Thymus (tissue), 11 donors: ENCODE measurements around the gene MFAP3L. TPM values are rescaled to one million over a fixed set of nuclear protein-coding genes. Genes with fewer than 3 reads are reported as not detected.

Experiments used
- DNase-seq, 9 donors: peaks; one replicate each; pipeline ENCODE4 v3.0.0-alpha.2; 2013; ENCODE audit warnings: low spot score in 9 of 9, low read depth in 6 of 9, missing footprints in 1 of 9
- H3K27ac ChIP-seq, 2 donors: one replicate each; pipeline ENCODE4 v1.5.1; 2013; ENCODE audit warnings: control low read depth in 1 of 2, low read depth in 1 of 2, low read length in 1 of 2, mild to moderate bottlenecking in 1 of 2, moderate library complexity in 1 of 2
- H3K27me3 ChIP-seq, 2 donors: one replicate each; pipeline ENCODE4 v1.5.1; 2013; ENCODE audit warnings: low read length in 1 of 2; ENCODE audit not compliant: control insufficient read depth in 2 of 2, insufficient read depth in 1 of 2
- H3K36me3 ChIP-seq, 2 donors: one replicate each; pipeline ENCODE4 v1.5.1; 2013; ENCODE audit warnings: low read length in 1 of 2, mild to moderate bottlenecking in 1 of 2, moderate library complexity in 1 of 2; ENCODE audit not compliant: control insufficient read depth in 2 of 2, insufficient read depth in 2 of 2
- H3K4me1 ChIP-seq, 2 donors: one replicate each; pipeline ENCODE4 v1.5.1; 2013; ENCODE audit warnings: low read length in 2 of 2; ENCODE audit not compliant: control insufficient read depth in 2 of 2, insufficient read depth in 2 of 2
- H3K4me3 ChIP-seq, 2 donors: one replicate each; pipeline ENCODE4 v1.5.1; 2013; ENCODE audit warnings: low read length in 2 of 2, control low read depth in 1 of 2, mild to moderate bottlenecking in 1 of 2
- H3K9me3 ChIP-seq, 2 donors: one replicate each; pipeline ENCODE4 v1.5.1; 2013; ENCODE audit warnings: low read length in 1 of 2, mild to moderate bottlenecking in 1 of 2; ENCODE audit not compliant: control insufficient read depth in 2 of 2, insufficient read depth in 1 of 2
- WGBS: extraction: QIAGEN DNeasy Blood & Tissue Kit; methylation state at CpG from one replicate; pipeline ENCODE4 v1.1.7; 2013; 5-methylcytosine and 5-hydroxymethylcytosine counted together
- polyA plus RNA-seq: library from polyadenylated mRNA; stranded (reverse); fragments of 200-250 nt; gene quantifications from one replicate; pipeline ENCODE4 v1.2.3, GENCODE V29; 2013
- total RNA-seq: library from RNA; stranded (reverse); fragments of 120-200 nt; gene quantifications from one replicate; pipeline ENCODE4 v1.2.4, GENCODE V29; 2013
- donor health status: healthy.

Gene MFAP3L
- total and polyA plus RNA-seq, 2 donors, result 0.80 to 1.5 TPM

DNA sequence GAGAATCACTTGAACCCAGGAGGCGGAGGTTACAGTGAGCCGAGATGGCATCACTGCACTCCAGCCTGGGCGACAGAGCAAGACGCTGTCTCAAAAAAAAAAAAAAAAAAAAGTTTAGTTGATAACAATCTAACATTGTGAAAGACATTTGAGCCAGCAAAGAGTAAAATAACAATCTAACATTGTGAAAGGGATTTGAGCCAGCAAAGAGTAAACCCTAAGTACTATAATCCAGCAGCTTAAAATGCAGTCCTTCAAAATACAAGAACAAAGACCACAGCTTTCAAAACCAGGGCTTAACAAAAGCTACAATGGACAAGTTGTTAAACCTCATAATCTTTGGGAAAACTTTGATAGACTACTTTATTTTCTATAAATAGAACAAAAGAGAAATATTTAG, 16.9 kb downstream of the MFAP3L start:
- 97% methylated on average over 4 of the region's 4 CpGs for WGBS
- Histone ChIP-seq H3K27ac (no peak overlapping the region), H3K27me3 (no peaks in the 10 kb centered on the region), H3K4me3 (no peak overlapping the region), H3K4me1 (no peaks in the 10 kb centered on the region), H3K9me3 (no peaks in the 10 kb centered on the region), H3K36me3 (no peaks in the 10 kb centered on the region)
- DNase-seq, result no peak

DNA sequence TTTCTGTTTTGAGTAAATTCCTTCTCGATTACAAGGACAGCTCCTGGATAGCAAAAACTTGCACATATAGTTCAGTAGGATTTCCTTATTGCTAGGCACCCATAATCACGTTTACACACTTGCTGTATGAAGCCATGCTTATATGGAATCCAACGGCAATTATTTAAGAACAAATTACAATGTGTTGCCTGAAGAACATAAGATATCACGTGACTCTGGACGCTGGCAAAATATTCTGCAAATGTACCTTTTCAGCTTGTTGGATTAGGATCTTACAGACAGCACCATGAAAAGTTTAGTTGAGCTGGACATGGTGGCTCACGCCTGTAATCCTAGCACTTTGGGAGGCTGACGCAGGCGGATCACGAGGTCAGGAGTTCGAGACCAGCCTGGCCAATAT, 17.4 kb downstream of the MFAP3L start:
- no peak overlapping the region for H3K27ac ChIP-seq
- no peak for DNase-seq
- 89% methylated on average over 10 of the region's 10 CpGs for WGBS
- H3K9me3 ChIP-seq, result no peaks in the 10 kb centered on the region
- no peaks in the 10 kb centered on the region for H3K36me3 ChIP-seq
- H3K4me1 ChIP-seq, result no peaks in the 10 kb centered on the region
- H3K27me3 ChIP-seq, result no peaks in the 10 kb centered on the region
- no peak overlapping the region for H3K4me3 ChIP-seq

DNA sequence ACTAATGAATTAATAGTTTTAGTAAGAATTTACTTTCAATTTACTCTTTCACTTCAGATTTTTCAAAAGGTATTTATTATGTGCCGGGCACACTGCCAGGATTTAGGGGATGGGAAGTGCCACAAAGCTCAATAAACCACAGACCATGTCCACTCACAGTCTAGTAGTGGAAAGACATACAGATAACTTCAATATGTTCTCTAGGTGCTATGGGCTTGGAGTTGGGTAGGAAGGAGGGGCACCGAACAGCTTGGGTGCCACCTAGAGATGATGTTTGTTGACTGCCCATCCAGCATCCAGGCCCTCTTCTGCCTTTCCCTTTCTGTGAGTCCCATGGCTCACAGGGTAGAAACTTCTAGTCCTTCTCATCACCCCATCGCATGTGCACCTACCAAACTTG, 17.8 kb downstream of the MFAP3L start:
- WGBS, result 36% methylated on average over 3 of the region's 3 CpGs
- Histone ChIP-seq H3K36me3 (no peaks in the 10 kb centered on the region), H3K27me3 (no peaks in the 10 kb centered on the region), H3K27ac (no peak overlapping the region), H3K4me1 (no peaks in the 10 kb centered on the region), H3K9me3 (no peaks in the 10 kb centered on the region), H3K4me3 (no peak overlapping the region)
- DNase-seq, result no peak

DNA sequence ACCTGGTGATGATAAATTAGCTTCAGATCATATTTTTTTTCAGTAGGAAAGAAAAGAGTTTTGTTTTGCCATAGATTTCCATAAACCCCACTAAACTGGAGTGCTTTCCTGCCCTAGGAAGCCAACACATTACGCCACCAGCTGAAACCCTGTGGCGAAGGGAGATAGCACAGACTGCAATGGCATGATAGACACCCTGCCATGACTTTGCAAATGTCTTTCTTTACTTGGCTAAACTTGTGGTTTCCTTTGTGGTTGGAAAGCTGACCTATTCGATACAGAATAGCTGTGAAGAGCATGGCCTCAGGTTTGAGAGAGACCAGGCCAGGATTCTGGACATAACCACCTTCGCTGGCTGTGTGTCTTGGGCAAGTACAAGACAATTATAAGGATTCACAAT, 19.1 kb downstream of the MFAP3L start:
- WGBS, result 71% methylated on average over 4 of the region's 4 CpGs
- DNase-seq, result no peak
- Histone ChIP-seq H3K4me3 (no peak overlapping the region), H3K36me3 (no peaks in the 10 kb centered on the region), H3K27me3 (no peaks in the 10 kb centered on the region), H3K4me1 (no peaks in the 10 kb centered on the region), H3K9me3 (no peaks in the 10 kb centered on the region), H3K27ac (no peak overlapping the region)

DNA sequence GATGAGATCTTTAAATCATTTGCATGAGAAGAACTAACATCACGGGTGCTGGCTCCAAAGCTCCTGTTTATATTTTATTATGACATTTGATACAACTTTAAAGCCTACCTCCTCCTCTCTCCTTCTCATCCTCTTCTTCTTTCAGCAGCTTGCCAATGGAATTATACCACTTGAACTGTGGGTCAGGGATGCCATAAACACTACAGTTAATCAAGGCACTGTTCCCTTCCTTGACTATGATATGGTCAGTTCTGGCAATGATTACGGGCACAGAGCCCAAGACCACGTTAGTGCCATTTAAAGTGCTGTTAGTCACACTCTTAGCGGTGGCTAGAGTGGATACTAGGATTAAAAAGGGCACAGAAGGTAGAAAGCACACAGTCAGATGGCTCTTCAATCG, 20.7 kb downstream of the MFAP3L start:
- H3K27ac ChIP-seq, result no peak overlapping the region
- no peak for DNase-seq
- no peaks in the 10 kb centered on the region for H3K36me3 ChIP-seq
- H3K4me3 ChIP-seq, result no peak overlapping the region
- H3K9me3 ChIP-seq, result no peaks in the 10 kb centered on the region
- H3K27me3 ChIP-seq, result no peaks in the 10 kb centered on the region
- no peaks in the 10 kb centered on the region for H3K4me1 ChIP-seq
- WGBS, result 93% methylated on average over 5 of the region's 5 CpGs

DNA sequence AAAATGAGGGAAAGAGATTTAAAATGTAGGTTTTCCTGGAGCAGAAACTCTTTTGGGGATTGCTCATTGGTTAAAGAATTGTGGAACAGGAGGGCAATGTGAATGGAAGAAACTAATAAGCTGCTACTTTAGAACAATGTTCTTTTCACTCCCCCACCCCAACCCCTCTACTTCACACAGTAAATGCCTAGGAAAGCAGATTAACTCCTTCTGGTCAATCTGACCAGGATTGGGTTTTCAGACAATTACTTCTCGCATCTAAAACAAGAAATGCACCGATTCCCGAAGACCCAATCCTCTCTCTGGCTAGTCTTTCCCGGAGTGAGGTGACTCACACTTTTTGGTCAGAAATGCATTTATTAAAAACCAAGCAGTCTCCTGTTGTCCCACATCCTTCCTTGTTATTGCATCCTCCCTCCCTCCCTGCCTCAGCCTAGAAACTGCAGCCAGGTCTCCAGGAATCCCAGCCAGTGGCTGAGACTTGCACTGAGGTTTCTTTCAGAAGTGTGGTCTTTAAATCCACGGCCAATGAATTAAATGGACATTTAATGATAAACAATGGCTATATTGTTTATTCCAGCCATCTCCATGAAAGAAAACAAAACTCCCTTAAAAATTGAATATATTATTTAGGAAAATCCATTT, 21.4 kb downstream of the MFAP3L start:
- H3K9me3 ChIP-seq, result no peaks in the 10 kb centered on the region
- H3K4me1 ChIP-seq, result no peaks in the 10 kb centered on the region
- 97% methylated on average over 5 of the region's 5 CpGs for WGBS
- no peak for DNase-seq
- H3K36me3 ChIP-seq, result no peaks in the 10 kb centered on the region
- H3K27ac ChIP-seq, result no peak overlapping the region
- H3K27me3 ChIP-seq, result no peaks in the 10 kb centered on the region
- H3K4me3 ChIP-seq, result no peak overlapping the region

- Histone ChIP-seq H3K27ac (no peak overlapping the region), H3K4me3 (no peak overlapping the region), H3K9me3 (no peaks in the 10 kb centered on the region), H3K27me3 (no peaks in the 10 kb centered on the region), H3K4me1 (no peaks in the 10 kb centered on the region), H3K36me3 (no peaks in the 10 kb centered on the region)
- 97% methylated on average over 12 of the region's 12 CpGs for WGBS
- DNase-seq, result no peak
These were observed 22.8 kb downstream of the MFAP3L start for GRCh38 chr4:170003071-170004070.

- H3K36me3 ChIP-seq, result no peaks in the 10 kb centered on the region
- DNase-seq, result no peak
- no peaks in the 10 kb centered on the region for H3K4me1 ChIP-seq
- 84% methylated on average over 5 of the region's 5 CpGs for WGBS
- no peaks in the 10 kb centered on the region for H3K27me3 ChIP-seq
- H3K27ac ChIP-seq, result no peak overlapping the region
- H3K9me3 ChIP-seq, result no peaks in the 10 kb centered on the region
- no peak overlapping the region for H3K4me3 ChIP-seq
These were observed 24.4 kb downstream of the MFAP3L start for GRCh38 chr4:170001745-170002267.
